ENCODE data around the gene ACOX1.
"Not testable (repeated sequence)": the region's sequence is repeated elsewhere in the genome, so short reads cannot be mapped to it uniquely, and the experiment has no call there.

Gene ACOX1

GRCh38 chr17:75980188-75981018, 1.4 kb upstream of the ACOX1 start:
- no peak for DNase-seq

GRCh38 chr17:75979705-75980187, 780 bp upstream of the ACOX1 start:
- no peak for DNase-seq

- DNase-seq: no peak
Observed at GRCh38 chr17:75976175-75976848, 2.7 kb downstream of the ACOX1 start.

DNA sequence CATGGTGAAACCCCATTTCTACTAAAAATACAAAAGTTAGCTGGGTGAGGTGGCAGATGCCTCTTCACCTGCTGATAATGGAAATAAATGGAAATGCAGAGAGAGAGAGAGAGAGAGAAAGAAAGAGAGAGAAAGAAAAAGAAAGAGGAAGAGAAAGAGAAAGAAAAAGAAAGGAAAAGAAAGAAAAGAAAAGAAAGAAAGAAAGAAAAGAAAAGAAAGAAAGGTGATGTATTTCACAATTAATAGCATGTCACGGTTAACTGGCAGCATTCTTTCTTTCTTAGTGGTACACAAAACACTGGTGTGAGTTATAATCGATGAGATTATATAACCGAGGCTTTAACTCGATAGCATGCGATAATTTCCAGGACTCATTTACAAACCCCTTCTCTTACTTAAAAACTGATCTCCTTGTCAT, 3.2 kb downstream of the ACOX1 start:
- DNase-seq: no peak

DNA sequence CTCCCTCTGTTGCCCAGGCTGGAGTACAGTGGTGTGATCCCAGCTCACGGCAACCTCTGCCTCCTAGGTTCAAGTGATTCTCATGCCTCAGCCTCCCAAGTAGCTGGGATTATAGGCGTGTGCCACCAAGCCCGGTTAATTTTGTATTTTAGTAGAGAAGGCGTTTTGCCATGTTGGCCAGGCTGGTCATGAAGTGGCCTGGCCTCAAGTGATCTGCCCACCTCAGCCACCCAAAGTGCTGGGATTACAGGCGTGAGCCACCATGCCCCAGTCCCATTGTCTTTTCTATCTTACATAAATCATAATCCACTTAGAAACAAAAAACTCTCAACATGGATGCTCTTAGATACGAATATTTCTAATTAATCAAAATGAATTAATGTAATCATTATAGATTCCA, 3.8 kb downstream of the ACOX1 start:
- not testable (repeated sequence) for DNase-seq

- no peak for DNase-seq
Observed at GRCh38 chr17:75970626-75971025, 8.3 kb downstream of the ACOX1 start.

GRCh38 chr17:75970011-75970523, 8.9 kb downstream of the ACOX1 start:
- no peak for DNase-seq

- not testable (repeated sequence) for DNase-seq
Observed at GRCh38 chr17:75969044-75969443, 9.9 kb downstream of the ACOX1 start.

GRCh38 chr17:75965468-75965867, 13.5 kb downstream of the ACOX1 start:
- DNase-seq: peak; percentile 30

- DNase-seq: no peak
Observed at GRCh38 chr17:75959839-75960511, 19.0 kb downstream of the ACOX1 start.

- DNase-seq: no peak
Observed at GRCh38 chr17:75959051-75959838, 19.7 kb downstream of the ACOX1 start.

DNA sequence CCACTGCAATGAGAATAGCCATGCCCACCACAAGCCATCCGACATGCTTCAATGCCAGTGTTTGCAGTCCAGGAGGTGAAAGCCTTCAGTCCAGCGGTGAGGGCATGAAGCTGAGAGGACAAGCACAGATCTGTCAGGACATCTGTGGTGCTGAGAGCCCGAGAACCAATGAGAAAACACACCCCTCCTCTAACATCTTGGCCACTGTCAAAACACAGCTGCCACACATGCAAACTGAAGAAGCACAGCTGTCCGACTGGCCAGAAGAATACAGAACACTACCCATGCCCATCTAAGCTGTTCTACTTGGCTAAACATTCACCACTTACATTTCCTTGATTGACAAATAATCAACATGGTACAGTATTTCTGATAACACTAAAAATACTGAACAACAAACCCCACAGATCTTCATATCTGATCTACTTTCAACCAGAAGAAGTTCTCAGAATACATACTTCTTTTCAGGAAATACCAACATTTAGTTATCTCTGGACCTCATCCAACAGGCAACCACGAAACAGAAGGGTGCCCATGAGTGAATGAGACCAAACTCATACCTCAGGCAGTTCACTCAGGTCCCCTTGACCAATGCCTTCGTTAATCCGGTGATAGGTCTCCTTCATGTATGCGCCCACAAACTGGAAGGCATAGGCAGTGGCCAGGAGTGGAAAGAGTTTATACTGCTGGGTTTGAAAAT, 28.0 kb downstream of the ACOX1 start:
- peak; percentile 18 for DNase-seq

DNA sequence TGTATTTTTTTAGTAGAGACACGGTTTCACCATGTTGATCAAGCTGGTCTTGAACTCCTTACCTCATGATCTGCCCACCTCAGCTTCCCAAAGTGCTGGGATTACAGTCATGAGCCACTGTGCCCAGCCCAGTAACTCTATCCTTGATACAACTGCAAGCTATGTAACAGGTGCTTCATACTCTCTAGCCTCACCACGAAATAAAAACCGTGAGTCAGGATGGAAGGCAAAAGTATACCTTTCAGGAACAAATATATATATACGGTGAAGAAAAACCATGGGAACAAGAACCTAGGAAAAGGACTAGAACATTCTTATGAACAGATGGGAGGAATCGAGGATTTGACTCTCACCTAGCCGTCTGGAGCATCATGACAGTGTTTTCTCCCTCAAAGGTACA, 28.5 kb downstream of the ACOX1 start:
- DNase-seq: no peak

GRCh38 chr17:75945211-75945610, 33.8 kb downstream of the ACOX1 start:
- no peak for DNase-seq

GRCh38 chr17:75943491-75943890, 35.5 kb downstream of the ACOX1 start:
- DNase-seq: no peak

DNA sequence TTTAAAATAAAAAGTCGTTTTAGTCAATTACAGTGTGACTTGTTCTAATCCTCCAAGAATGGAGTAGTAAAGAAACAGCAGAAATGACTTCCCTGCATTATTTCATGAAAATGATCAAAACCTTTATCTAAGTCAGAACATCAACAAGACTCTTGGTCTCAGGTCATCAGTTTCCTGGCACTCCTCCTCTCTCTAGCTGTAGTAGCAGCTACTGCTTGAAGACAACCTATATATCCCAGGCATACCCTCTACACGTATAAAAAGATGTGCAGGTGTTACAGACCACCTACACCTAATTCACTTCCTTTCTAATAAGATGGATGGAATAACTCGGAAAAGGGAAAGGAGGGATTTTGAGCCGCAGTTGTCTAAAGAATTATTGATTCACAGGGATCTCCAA, 36.5 kb downstream of the ACOX1 start:
- no peak for DNase-seq

DNA sequence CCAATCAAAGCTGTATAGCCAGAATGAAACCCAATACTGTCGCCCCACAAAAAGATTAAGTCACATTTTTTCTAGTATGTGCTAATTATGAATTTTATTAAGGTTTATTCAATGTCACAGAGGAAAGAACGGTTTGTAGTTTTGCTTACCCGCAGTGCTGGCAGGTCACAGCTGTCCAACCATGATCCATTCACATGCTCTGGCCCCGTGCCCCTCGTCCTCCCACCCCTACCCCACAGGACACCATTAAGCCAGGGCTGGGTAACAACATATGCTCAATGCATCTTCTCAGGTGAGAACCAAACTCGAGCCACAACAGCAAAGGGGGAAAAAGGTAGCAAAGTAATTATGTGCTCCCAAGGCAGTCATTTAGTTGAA, 37.5 kb downstream of the ACOX1 start:
- DNase-seq: no peak

DNA sequence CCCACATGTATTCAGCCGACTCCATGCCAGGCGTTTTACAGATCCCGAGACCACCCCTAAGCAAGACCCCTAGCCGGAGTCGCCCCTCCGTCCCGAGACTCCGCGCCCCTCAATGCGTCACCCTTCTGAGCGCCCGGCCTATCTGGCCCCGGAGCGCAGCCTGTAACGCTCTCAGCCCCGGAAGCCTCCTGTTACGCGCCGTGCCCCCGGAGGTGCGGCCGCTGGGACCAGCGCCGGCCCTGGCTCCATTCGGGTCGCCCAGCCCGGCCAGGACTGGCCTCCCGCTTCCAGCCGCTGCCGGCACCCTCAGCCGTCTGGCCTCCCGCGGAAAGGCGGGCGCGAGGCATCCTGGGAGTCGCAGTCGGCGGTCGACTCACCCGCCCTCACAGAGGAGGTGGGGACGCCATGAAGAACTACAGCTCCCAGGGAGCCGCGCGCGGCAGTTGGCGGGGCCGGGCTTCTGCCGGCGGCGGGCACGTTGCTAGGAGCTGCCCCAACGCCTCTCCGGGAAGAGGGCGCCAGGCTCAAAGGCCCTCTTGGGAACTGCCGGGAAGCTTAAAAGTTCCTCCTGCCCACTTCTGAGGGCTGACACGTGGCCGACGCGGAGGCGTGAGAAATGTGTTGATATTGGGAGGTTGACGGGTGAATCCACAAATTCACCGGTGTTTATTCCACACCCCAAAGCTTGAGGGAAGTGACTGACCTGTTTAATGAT, 38.1 kb downstream of the ACOX1 start, which contains the start of gene FBF1:
FBF1 (minus strand) TSS at position 316 of the 715 bp plus-strand sequence. CDS start 2,893 bp downstream, outside the sequence.
- DNase-seq: peak; percentile 100

- no peak for DNase-seq
Observed at GRCh38 chr17:75937652-75938051, 41.3 kb downstream of the ACOX1 start.

DNA sequence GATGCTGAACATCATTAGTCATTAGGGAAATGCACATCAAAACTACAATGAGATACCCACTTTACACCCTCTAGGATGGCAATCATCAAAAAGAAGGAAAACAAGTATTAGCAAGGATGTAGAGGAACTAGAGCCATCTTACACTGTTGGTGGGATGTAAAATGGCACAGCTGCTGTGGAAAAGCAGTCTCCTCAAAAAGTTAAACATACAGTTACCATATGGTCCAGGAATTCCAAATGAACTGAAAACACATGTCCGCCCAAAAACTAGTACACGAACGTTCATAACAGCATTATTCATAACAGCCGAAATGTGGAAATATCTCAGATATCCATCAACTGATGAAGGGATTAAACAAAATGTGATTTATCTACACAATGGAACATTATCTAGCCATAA, 45.2 kb downstream of the ACOX1 start:
- no peak for DNase-seq

DNA sequence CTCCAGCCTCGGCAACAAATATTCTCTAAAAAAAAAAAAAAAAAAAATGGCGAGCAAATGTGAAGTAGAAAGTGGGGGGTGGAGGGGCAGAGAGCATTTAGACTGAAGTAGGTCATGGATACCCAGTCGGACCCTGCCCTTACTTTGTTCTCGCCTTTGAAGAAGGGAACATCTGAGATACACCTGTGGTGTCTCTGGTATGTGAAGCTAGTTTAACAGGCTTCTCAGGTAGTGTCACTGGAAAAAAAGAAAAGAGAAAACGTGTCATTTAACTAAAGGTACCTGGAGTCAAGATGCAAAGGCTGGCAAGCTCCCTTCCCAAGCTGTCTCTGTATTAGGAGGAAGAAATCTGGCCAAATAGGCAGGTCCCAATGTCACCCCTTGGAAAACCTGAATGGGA, 46.1 kb downstream of the ACOX1 start:
- DNase-seq: no peak
